Kidney glomerular epithelial cell (primary cell): ENCODE results near the gene IL17RE.
"Not testable (repeated sequence)": the region's sequence is repeated elsewhere in the genome, so short reads cannot be mapped to it uniquely, and the experiment has no call there.

Source experiments
- DNase-seq: peaks from one replicate; lab custom pipeline; 2025; lab: John Stamatoyannopoulos, UW

IL17RE gene

GRCh38 chr3:9934993-9935392, 32.3 kb downstream of the IL17RE start:
- DNase-seq, result no peak

GRCh38 chr3:9935966-9936510, 33.4 kb downstream of the IL17RE start:
- DNase-seq, result no peak

GRCh38 chr3:9937486-9938238, 35.0 kb downstream of the IL17RE start:
- no peak for DNase-seq

- DNase-seq, result no peak
Measured at GRCh38 chr3:9938966-9939365, 36.3 kb downstream of the IL17RE start.

GRCh38 chr3:9939906-9940305, 37.3 kb downstream of the IL17RE start:
- DNase-seq, result not testable (repeated sequence)

- DNase-seq, result no peak
Measured at GRCh38 chr3:9940746-9941145, 38.1 kb downstream of the IL17RE start.

- DNase-seq, result no peak
Measured at GRCh38 chr3:9942164-9942563, 39.5 kb downstream of the IL17RE start.

- no peak for DNase-seq
Measured at GRCh38 chr3:9942934-9943690, 40.5 kb downstream of the IL17RE start.

GRCh38 chr3:9944271-9944670, 41.6 kb downstream of the IL17RE start:
- no peak for DNase-seq

GRCh38 chr3:9945358-9945757, 42.7 kb downstream of the IL17RE start:
- no peak for DNase-seq

- DNase-seq, result peak; percentile 59
Measured at GRCh38 chr3:9946112-9947024, 43.7 kb downstream of the IL17RE start.

GRCh38 chr3:9947025-9947995, 44.7 kb downstream of the IL17RE start:
- peak; percentile 7 for DNase-seq

GRCh38 chr3:9948586-9948985, 45.9 kb downstream of the IL17RE start:
- no peak for DNase-seq

- DNase-seq, result no peak
Measured at GRCh38 chr3:9949115-9949514, 46.5 kb downstream of the IL17RE start.

- DNase-seq, result no peak
Measured at GRCh38 chr3:9949626-9950025, 47.0 kb downstream of the IL17RE start.

- DNase-seq, result no peak
Measured at GRCh38 chr3:9951126-9951525, 48.5 kb downstream of the IL17RE start.

GRCh38 chr3:9951598-9951961, 48.9 kb downstream of the IL17RE start:
- no peak for DNase-seq

GRCh38 chr3:9951962-9952805, 49.5 kb downstream of the IL17RE start, which contains the start of gene PRRT3:
PRRT3 (minus strand) TSS chr3:9952408; CDS start chr3:9950115, 2,293 bp downstream.
- no peak for DNase-seq

- no peak for DNase-seq
Measured at GRCh38 chr3:9955067-9955502, 52.4 kb downstream of the IL17RE start.
